ENCODE results near the gene UBXN10. TPM values are rescaled to one million over a fixed set of nuclear protein-coding genes. Genes with fewer than 3 reads are reported as not detected.

Gene UBXN10
- polyA plus RNA-seq, 1 donor, result 1.4 TPM

DNA sequence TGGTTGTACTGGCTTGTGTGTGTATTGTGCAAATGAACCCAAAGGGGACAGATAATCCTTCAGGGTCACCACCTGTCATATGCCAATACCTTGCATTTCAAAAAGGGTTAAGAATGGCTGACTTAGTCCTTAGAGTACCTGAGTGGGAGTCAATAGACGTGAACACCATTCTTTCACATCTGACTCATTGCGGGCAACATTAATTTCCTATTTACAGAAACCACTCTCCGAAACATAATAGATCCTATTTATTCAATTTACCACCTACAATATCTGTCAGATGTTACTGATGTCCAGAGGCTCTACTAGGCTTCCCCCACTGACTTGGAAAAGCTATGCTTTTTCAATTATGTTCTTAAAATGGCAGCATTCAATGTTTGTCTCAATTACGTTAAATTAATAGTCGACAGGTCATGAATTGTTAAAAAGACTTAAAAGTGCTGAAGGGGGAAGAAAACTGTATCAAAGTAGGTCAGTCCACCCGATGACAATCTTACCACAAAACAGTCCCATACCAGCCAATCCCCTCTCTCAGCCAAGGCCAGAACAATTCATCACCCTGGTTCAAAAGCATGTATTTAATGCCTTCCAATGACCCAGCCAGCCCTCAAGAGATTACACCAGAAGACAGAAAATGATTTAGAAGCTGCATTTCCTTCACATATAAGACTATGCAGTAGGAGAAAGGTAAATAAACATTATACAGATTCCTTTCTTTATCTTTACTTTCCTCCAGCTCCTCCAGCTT lies 49.1 kb downstream of the UBXN10 start:
- Histone ChIP-seq H3K36me3 (ENCODE audit: control insufficient read depth, insufficient read depth, low read length) (no peaks in the 10 kb centered on the region), H3K4me1 (ENCODE audit: control insufficient read depth, insufficient read depth, low read length) (no peaks in the 10 kb centered on the region), H3K4me3 (ENCODE audit: low read length) (no peak overlapping the region), H3K9me3 (ENCODE audit: control insufficient read depth, low read depth, low read length) (no peaks in the 10 kb centered on the region), H3K27ac (ENCODE audit: low read length) (no peak overlapping the region), H3K27me3 (ENCODE audit: control insufficient read depth, insufficient read depth, low read length) (no peaks in the 10 kb centered on the region)
- no peak for DNase-seq
- WGBS (ENCODE audit: insufficient coverage, low lambda C conversion rate), result no CpG with 5 or more reads among the region's 6 CpGs

DNA sequence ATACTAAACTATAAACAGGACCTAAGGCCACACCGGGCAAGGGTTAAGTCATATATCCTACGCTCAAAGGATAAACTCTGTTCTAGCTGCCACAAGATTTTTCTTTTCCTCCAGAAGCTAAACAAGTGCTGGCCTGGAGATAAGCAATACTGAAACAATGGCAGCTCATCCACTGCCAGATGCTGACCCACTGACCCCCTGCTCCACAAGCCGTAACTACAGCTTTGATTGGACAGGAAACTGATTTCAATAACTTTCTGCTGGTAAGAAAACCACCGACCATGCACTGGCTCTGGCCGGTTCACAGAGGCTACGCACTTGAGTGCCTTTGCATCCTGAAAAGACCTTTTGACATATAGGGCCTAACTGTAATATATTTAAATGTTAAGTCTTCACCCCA lies 51.8 kb downstream of the UBXN10 start:
- WGBS (ENCODE audit: insufficient coverage, low lambda C conversion rate), result no CpG with 5 or more reads among the region's 6 CpGs
- no peaks in the 10 kb centered on the region for H3K9me3 ChIP-seq (ENCODE audit: control insufficient read depth, low read depth, low read length)
- no peaks in the 10 kb centered on the region for H3K27me3 ChIP-seq (ENCODE audit: control insufficient read depth, insufficient read depth, low read length)
- H3K4me1 ChIP-seq (ENCODE audit: control insufficient read depth, insufficient read depth, low read length), result no peaks in the 10 kb centered on the region
- H3K36me3 ChIP-seq (ENCODE audit: control insufficient read depth, insufficient read depth, low read length), result no peaks in the 10 kb centered on the region
- no peak for DNase-seq
- H3K27ac ChIP-seq (ENCODE audit: low read length), result no peak overlapping the region
- H3K4me3 ChIP-seq (ENCODE audit: low read length), result no peak overlapping the region

DNA sequence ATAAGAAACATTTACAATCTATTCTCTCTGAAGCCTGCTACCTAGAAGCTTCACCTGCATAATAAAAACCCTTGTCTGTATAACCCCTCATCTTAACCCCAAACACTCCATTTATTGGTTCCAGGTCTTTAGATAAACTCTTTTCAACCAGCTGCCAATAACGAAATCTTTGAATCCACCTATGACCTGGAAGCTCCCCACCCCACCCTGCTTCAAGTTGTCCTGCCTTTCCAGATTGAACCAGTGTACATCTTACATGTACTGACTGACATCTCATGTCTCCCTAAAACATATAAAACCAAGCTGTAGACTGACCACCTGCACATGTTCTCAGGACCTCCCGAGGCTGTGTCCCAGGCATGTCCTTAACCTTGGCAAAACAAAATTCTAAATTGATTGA lies 54.1 kb downstream of the UBXN10 start:
- no peaks in the 10 kb centered on the region for H3K27me3 ChIP-seq (ENCODE audit: control insufficient read depth, insufficient read depth, low read length)
- H3K9me3 ChIP-seq (ENCODE audit: control insufficient read depth, low read depth, low read length), result peaks cover 4% of the 10 kb centered on the region
- no peak overlapping the region for H3K27ac ChIP-seq (ENCODE audit: low read length)
- H3K4me3 ChIP-seq (ENCODE audit: low read length), result no peak overlapping the region
- WGBS (ENCODE audit: insufficient coverage, low lambda C conversion rate), result no CpG with 5 or more reads among the region's 2 CpGs
- no peaks in the 10 kb centered on the region for H3K4me1 ChIP-seq (ENCODE audit: control insufficient read depth, insufficient read depth, low read length)
- H3K36me3 ChIP-seq (ENCODE audit: control insufficient read depth, insufficient read depth, low read length), result no peaks in the 10 kb centered on the region
- no peak for DNase-seq

DNA sequence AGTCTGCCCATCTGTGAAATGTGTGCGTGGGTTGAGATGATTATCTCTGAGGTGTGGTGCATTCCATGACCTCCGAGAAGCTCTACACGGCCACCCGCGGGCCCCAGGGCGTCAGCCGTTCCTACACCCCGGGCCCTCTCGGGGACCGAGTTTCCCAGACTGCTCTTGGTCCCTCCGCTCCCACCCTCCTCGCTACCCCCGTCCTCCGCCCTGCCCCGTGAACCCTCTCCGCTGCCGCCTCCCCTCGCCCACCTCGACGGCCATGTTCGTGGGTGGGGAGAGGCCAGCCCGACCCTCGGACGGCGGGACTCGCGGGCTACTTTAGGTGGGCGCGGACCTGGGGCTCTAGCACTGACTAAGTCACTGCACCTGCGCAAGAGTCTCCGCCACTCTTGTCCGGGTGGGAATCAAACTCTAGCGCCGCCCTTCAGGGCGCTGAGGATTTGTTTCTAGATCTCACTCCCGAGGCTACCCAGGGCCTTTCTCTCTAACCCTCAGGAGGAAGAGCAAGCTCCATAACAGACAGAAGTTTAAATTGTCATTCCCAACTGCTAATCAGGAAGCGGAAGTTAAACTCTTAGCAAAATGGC lies 57.1 kb downstream of the UBXN10 start:
- Histone ChIP-seq H3K9me3 (ENCODE audit: control insufficient read depth, low read depth, low read length) (peaks cover 4% of the 10 kb centered on the region), H3K4me3 (ENCODE audit: low read length) (no peak overlapping the region), H3K27ac (ENCODE audit: low read length) (no peak overlapping the region), H3K4me1 (ENCODE audit: control insufficient read depth, insufficient read depth, low read length) (no peaks in the 10 kb centered on the region), H3K36me3 (ENCODE audit: control insufficient read depth, insufficient read depth, low read length) (no peaks in the 10 kb centered on the region), H3K27me3 (ENCODE audit: control insufficient read depth, insufficient read depth, low read length) (no peaks in the 10 kb centered on the region)
- no peak for DNase-seq
- 80% methylated on average over 1 of the region's 37 CpGs for WGBS (ENCODE audit: insufficient coverage, low lambda C conversion rate)

Other genes with a start within 250 kb of the UBXN10 start
- gene PLA2G2A, start 206.5 kb upstream of the UBXN10 start, polyA plus RNA-seq, result 14.7 TPM
- 0.04 TPM for gene PLA2G5, start 115.9 kb upstream of the UBXN10 start, polyA plus RNA-seq
- 0.18 TPM for gene PLA2G2D, start 66.6 kb upstream of the UBXN10 start, polyA plus RNA-seq
- gene PLA2G2F, start 46.8 kb upstream of the UBXN10 start, polyA plus RNA-seq, result not detected
- 0.06 TPM for gene PLA2G2C, start 422 bp downstream of the UBXN10 start, polyA plus RNA-seq
- gene VWA5B1, start 104.8 kb downstream of the UBXN10 start, polyA plus RNA-seq, result 0.40 TPM